SJSA1 (cell line): ENCODE results near the gene AAK1. TPM values are rescaled to one million over a fixed set of nuclear protein-coding genes. Genes with fewer than 3 reads are reported as not detected.
A peak's percentile ranks its signal among the peaks of the same experiment; 100 is the strongest.
"Not testable (repeated sequence)": the region's sequence is repeated elsewhere in the genome, so short reads cannot be mapped to it uniquely, and the experiment has no call there.

Experiments
- DNase-seq, 2 experiments: peaks; one replicate each; pipeline ENCODE4 v3.0.0-alpha.2; 2015 to 2020; ENCODE audit warnings: low spot score in 2 of 2, low read depth in 1 of 2
- H3K27ac ChIP-seq: fragments of 250-450 bp; sonication (Bioruptor Pico); 2 replicates; pipeline ENCODE4 v1.5.1; 2020; ENCODE audit warnings: mild to moderate bottlenecking, moderate library complexity
- H3K27me3 ChIP-seq: fragments of 250-450 bp; sonication (Bioruptor Pico); replicated peaks from 2 replicates; pipeline ENCODE4 v1.5.1; 2020; ENCODE audit warnings: mild to moderate bottlenecking, moderate library complexity
- H3K36me3 ChIP-seq: fragments of 250-450 bp; sonication (Bioruptor Pico); 2 replicates; pipeline ENCODE4 v1.5.1; 2020; ENCODE audit warnings: mild to moderate bottlenecking
- H3K4me1 ChIP-seq: fragments of 250-450 bp; sonication (Bioruptor Pico); replicated peaks from 2 replicates; pipeline ENCODE4 v1.6.1; 2021; ENCODE audit warnings: mild to moderate bottlenecking
- H3K4me3 ChIP-seq: fragments of 250-450 bp; sonication (Bioruptor Pico); 2 replicates; pipeline ENCODE4 v1.5.1; 2020; ENCODE audit warnings: mild to moderate bottlenecking
- H3K9me3 ChIP-seq: fragments of 250-450 bp; sonication (Bioruptor Pico); replicated peaks from 2 replicates; pipeline ENCODE4 v1.5.1; 2020; ENCODE audit warnings: mild to moderate bottlenecking
- total RNA-seq: library from RNA; depleted of rRNA; stranded (reverse); fragments of >200 nt; shearing (Covaris generic); gene quantifications from 2 replicates; pipeline ENCODE4 v1.2.3, GENCODE V29; 2014

The AAK1 gene
- total RNA-seq, 1 experiment from 2014 or later: 84.9 TPM

DNA sequence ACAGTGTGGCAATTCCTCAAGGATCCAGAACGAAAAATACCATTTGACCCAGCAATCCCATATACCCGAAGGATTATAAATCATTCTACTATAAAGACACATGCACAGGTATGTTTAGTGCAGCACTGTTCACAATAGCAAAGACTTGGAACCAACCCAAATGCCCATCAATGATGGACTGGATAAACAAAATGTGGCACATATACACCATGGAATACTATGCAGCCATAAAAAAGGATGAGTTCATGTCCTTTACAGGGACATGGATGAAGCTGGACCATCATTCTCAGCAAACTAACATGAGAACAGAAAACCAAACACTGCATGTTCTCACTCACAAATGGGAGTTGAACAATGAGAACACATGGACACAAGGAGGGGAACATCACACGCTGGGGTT is 29.6 kb upstream of the AAK1 start:
- H3K27me3 ChIP-seq, H3K4me3 ChIP-seq, H3K4me1 ChIP-seq, H3K36me3 ChIP-seq, DNase-seq, H3K27ac ChIP-seq, H3K9me3 ChIP-seq: not testable (repeated sequence)

DNA sequence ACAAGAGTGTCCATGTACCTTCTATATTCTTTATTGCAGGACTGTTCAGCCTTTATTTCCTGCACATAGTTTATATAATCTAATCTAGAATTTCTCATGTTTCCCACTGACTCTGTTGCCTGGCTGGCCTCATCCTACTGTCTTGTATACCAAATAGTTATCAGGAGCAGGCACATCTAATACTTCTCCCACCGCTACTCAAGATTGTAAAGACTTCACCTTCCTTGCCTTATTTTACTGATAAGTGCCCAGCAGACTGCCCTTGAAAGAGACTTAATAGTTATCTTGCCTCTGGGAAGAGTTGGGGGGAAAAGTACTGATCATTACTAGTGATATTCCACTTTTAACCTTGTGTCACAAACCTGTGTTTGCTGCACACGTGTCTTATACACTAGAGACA is 26.1 kb upstream of the AAK1 start:
- Histone ChIP-seq H3K27me3 (no peaks in the 10 kb centered on the region), H3K4me3 (no peak overlapping the region), H3K9me3 (no peaks in the 10 kb centered on the region), H3K4me1 (peaks cover 12% of the 10 kb centered on the region), H3K27ac (no peak overlapping the region), H3K36me3 (no peaks in the 10 kb centered on the region)
- DNase-seq: no peak

DNA sequence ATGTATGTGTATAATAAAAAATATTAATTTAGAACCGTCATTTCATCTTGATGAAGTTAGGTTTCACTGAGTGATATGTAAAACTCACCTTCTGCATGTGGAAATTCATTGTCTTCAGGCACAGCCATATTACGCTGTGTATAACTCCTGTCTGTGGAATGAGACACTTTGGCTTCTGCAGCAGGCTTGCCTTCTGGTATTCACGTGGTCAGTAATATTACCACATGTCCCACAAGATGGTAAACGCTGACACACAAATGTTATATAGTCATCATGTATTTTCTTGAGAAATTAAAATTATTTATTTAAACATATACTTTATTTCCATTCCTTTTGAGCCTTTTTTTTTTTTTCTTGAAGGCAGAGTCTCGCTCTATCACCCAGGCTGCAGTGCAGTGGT is 25.1 kb upstream of the AAK1 start:
- H3K9me3 ChIP-seq: no peaks in the 10 kb centered on the region
- no peaks in the 10 kb centered on the region for H3K27me3 ChIP-seq
- no peak overlapping the region for H3K27ac ChIP-seq
- H3K4me3 ChIP-seq: no peak overlapping the region
- DNase-seq: no peak
- H3K36me3 ChIP-seq: no peaks in the 10 kb centered on the region
- peaks cover 12% of the 10 kb centered on the region for H3K4me1 ChIP-seq

DNA sequence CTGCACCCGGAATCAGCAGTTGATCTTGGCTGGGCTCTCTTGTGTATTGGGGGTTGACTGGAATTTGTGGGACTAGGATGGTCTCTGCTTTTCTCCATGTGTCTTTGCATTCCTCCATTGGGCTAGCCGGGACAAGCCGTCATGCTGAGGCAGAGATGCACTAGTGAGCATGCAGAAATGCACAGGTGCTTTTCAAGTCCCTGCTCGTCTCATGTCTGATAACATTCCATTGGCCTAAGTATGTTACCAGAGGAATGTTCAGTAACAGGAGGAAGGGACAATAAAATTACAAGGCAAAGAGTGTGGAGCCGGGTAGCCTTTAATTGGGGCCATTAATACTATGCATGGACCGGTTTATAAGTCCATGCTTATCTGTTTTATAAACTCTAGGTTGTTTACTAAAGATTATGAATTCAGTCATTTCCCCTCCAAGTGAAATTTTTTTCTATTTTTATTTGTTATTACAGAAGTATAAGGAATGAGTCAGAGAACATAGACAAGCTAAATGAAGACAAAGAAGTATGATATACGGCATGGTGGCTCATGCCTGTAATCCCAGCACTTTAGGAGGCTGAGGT is 24.4 kb upstream of the AAK1 start:
- no peaks in the 10 kb centered on the region for H3K36me3 ChIP-seq
- no peaks in the 10 kb centered on the region for H3K9me3 ChIP-seq
- no peak overlapping the region for H3K4me3 ChIP-seq
- no peaks in the 10 kb centered on the region for H3K27me3 ChIP-seq
- H3K27ac ChIP-seq: no peak overlapping the region
- DNase-seq: peak in 1 of 2 experiments; percentile 51
- peaks cover 12% of the 10 kb centered on the region for H3K4me1 ChIP-seq

DNA sequence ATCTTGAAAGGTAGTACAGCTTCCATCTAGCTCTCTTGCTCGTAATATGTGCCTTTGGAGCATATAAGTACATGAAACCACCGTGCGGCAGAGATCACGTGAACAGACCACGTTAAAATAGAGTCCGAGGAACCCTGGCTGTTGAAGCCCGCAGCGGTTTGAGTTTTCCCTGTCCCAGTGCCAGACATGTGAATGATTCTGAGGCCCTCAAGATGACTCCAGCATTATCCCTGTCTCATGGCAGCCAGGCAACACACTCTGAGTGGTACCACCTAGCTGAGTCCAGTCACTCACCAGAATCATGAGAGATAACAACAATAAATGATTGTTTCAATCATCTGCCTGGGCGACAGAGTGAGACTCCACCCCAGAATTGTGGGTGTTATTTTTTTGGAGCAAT is 21.6 kb upstream of the AAK1 start:
- H3K27ac ChIP-seq: no peak overlapping the region
- no peak for DNase-seq
- H3K36me3 ChIP-seq: no peaks in the 10 kb centered on the region
- H3K27me3 ChIP-seq: no peaks in the 10 kb centered on the region
- no peaks in the 10 kb centered on the region for H3K9me3 ChIP-seq
- peaks cover 12% of the 10 kb centered on the region for H3K4me1 ChIP-seq
- H3K4me3 ChIP-seq: no peak overlapping the region

DNA sequence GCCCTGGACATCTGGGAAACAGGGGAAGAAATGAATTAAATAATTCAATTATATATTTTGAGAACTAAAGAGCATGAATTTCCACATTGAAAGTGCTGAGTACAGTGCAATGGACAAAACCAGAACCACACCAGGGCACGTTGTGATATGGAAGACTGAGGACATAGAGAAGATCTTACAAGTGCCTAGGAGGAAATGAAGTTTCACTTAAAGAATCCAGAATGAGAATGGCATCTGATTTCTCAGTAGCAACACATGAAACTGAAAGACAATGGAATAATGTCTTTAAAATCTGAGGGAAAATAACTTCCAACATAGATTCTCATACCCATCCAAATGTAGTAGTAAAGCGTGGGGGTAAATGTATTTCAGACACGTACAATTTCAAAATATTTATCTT is 20.3 kb upstream of the AAK1 start:
- H3K36me3 ChIP-seq: no peaks in the 10 kb centered on the region
- H3K9me3 ChIP-seq: no peaks in the 10 kb centered on the region
- DNase-seq: no peak
- H3K4me1 ChIP-seq: peaks cover 12% of the 10 kb centered on the region
- no peak overlapping the region for H3K27ac ChIP-seq
- H3K27me3 ChIP-seq: no peaks in the 10 kb centered on the region
- no peak overlapping the region for H3K4me3 ChIP-seq

DNA sequence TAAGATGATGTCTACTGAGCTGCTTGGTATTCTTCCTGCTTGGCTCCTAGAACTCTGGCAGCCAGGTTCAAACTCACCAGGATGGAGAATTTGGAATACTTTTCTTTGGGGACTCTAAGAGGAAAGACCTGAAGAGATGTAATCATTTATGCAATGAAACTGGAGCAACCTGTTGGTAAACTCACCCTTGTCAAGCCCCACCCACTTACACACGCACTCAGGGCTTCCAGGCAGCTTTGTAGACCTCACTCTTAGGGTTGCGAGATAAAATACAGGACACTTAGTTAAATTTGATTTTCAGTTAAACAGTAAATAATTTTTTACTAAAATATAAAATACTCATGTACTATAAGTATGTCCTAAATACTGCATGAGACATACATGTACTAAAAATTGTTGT is 19.0 kb upstream of the AAK1 start:
- not testable (repeated sequence) for H3K4me1 ChIP-seq, H3K27ac ChIP-seq, DNase-seq, H3K27me3 ChIP-seq, H3K4me3 ChIP-seq, H3K9me3 ChIP-seq, H3K36me3 ChIP-seq

DNA sequence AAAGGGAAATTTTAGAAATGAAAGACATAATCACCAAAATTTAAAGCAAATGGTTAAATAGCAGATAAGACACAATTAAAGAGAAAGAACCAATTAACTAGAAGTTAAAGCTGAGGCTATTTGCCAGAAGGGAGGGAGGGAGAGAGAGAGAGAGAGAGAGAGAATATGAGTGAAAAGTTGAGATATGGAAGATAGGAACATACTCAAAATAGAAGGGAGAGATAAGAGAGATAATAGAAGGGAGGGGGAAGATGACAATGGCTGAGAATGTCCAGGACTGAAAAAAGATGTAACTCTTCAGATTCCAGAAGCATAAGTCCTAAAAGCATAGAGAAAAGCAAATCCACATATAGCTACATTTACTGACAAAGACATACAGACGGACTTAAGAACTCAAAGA is 17.1 kb upstream of the AAK1 start:
- Histone ChIP-seq H3K4me1 (no peaks in the 10 kb centered on the region), H3K9me3 (no peaks in the 10 kb centered on the region), H3K27me3 (no peaks in the 10 kb centered on the region), H3K36me3 (no peaks in the 10 kb centered on the region), H3K27ac (no peak overlapping the region), H3K4me3 (no peak overlapping the region)
- no peak for DNase-seq

DNA sequence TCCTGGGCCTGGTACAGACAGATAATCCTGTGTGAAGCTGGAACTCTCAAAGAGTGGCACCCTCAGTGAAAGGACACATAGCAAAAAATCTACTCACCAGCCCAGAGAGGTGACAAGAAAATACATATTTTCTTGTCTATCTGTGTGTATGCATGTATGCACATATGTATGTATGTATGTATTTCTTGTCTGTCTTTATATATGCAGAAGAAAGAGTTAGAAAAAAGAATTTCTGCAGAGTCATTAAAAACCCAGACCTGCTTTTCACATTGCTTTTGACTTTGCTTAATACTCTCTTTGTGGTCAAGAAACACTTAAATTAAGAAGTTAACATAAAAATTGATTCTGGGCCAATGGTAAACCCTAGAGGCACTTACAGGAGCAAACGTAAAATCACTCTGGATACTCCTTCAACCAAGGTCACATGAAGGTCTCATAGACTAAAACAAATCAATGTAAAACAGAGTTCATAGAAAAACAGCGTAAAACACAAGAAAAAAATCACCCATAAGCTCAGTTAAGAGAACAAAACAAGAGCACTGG is 16.5 kb upstream of the AAK1 start:
- H3K36me3 ChIP-seq: no peaks in the 10 kb centered on the region
- no peak overlapping the region for H3K27ac ChIP-seq
- H3K9me3 ChIP-seq: no peaks in the 10 kb centered on the region
- no peaks in the 10 kb centered on the region for H3K4me1 ChIP-seq
- no peak overlapping the region for H3K4me3 ChIP-seq
- no peaks in the 10 kb centered on the region for H3K27me3 ChIP-seq
- no peak for DNase-seq

DNA sequence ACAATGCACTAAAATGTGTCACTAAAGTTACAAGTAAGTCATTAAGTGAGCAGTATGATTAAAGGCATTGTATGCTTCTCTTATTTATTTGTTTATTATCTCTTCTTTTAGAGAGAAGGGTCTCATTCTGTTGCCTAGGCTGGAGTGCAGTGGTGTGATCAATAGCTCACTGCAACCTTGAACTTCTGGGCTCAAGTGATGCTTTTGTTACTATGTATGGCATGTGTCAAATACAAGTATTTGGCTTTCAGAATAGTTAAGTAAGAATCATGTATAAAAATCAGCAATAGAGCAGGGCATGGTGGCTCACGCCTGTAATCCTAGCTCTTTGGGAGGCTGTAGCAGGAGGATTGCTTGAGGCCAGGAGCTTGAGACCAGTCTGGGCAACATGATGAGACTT is 15.8 kb upstream of the AAK1 start:
- H3K36me3 ChIP-seq: no peaks in the 10 kb centered on the region
- H3K4me1 ChIP-seq: no peaks in the 10 kb centered on the region
- H3K27me3 ChIP-seq: no peaks in the 10 kb centered on the region
- no peaks in the 10 kb centered on the region for H3K9me3 ChIP-seq
- DNase-seq: no peak
- H3K4me3 ChIP-seq: no peak overlapping the region
- no peak overlapping the region for H3K27ac ChIP-seq

DNA sequence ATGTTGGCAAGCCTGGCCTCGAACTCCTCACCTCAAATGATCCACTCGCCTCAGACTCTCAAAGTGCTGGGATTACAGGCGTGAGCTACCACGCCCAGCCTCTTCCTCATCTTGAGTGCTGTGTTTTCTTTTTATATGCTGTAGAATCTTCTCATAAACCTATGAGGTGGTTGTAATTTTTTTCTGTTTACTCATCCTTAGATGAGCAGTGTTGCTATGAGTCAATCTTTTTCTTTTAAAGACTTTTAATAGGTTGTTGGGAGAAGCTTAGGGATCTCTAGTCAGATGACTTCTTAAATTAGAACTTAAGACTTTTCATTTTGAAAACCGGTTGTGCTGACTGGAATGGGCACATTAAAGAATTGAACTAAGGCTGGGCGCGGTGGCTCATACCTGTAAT is 8.7 kb upstream of the AAK1 start:
- H3K4me3 ChIP-seq: no peak overlapping the region
- peak overlapping the region; percentile 60 for H3K27ac ChIP-seq

DNA sequence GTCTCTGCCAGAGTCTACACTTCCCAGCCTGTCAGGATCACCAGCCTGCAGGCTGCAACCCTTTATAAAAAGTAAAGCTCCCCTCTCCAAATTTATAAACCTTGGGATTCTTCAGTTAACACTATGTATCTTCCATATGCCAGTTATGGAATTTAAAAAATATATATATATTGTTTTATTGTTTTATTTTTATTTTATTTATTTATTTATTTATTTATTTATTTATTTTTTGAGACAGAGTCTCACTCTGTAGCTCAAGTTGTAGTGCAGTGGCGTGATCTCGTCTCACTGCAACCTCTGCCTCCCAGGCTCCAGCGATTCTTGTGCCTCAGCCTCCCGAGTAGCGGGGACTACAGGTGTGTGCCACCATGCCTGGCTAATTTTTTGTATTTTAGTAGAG is 3.7 kb upstream of the AAK1 start:
- H3K4me1 ChIP-seq: peaks cover 32% of the 10 kb centered on the region
- not testable (repeated sequence) for H3K4me3 ChIP-seq, H3K27ac ChIP-seq, H3K27me3 ChIP-seq, H3K9me3 ChIP-seq, DNase-seq
- H3K36me3 ChIP-seq: peaks cover 16% of the 10 kb centered on the region

More for the DNA sequence above, 8.7 kb upstream of the AAK1 start:
- peak; percentile 76 to 80 for DNase-seq
- no peaks in the 10 kb centered on the region for H3K36me3 ChIP-seq
- no peaks in the 10 kb centered on the region for H3K9me3 ChIP-seq
- H3K4me1 ChIP-seq: peaks cover 10% of the 10 kb centered on the region
- H3K27me3 ChIP-seq: no peaks in the 10 kb centered on the region

DNA sequence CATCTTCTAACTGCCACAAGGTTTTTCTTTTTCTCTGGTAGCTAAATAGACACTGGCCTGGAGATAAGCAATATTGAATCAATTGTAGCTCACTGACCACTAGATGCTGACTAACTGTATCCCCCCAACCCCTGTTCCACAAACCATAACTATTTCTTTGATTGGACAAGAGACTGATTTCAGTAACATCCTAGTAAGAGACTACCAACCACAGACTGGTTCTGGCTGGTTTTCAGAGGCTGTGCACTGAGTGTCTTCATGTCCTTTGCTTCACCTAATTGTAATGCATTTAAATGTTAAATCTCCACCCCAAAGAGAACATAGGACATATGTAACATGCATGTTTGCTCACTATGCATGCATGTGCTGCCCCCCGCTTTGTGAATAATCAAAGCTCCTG is 3.2 kb upstream of the AAK1 start:
- no peak overlapping the region for H3K4me3 ChIP-seq

DNA sequence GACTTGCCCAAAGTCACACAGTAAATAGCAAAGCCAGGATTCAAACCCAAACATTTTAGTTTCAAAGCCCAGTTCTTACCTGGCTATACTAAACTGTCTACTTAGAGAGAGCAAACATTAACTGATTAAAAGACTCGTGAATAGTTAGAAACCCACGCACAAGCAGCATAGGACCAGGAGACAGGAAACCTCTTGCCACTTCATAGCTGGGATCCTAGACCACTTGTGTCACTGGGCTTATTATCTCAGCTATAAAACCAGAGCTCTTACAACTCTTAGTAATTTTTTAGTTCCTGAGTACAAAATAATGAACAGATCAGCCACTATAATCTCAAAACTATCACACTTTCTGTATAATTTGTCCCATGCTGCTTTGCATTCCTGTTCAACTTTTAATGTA is 2.4 kb upstream of the AAK1 start:
- Histone ChIP-seq H3K4me1 (peaks cover 37% of the 10 kb centered on the region), H3K4me3 (no peak overlapping the region), H3K9me3 (no peaks in the 10 kb centered on the region), H3K27ac (no peak overlapping the region), H3K36me3 (peaks cover 29% of the 10 kb centered on the region), H3K27me3 (no peaks in the 10 kb centered on the region)
- DNase-seq: no peak

More for the DNA sequence above, 3.2 kb upstream of the AAK1 start:
- peaks cover 29% of the 10 kb centered on the region for H3K4me1 ChIP-seq
- H3K9me3 ChIP-seq: no peaks in the 10 kb centered on the region
- H3K27me3 ChIP-seq: no peaks in the 10 kb centered on the region
- DNase-seq: no peak
- peaks cover 21% of the 10 kb centered on the region for H3K36me3 ChIP-seq
- H3K27ac ChIP-seq: no peak overlapping the region

DNA sequence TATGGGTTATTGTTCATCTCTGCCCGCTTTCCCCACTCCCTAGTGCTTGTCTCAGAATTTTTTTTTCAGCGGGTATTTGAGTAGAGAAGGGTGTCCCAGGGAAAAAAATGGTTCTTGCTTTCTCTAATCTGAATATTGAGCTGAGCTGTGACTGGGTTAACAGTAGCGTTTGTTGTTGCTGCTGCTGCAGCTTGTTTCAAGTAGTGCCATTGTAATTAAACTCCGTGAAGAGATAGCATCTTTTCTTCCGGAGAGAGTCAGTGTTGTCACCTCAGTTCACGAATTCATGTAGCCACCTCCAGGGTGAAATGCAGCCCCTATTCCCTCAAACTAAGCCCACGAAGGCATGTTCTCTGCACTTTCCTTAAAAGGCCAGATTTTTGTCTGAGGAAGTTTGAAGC is 1.5 kb upstream of the AAK1 start:
- Histone ChIP-seq H3K9me3 (no peaks in the 10 kb centered on the region), H3K27me3 (no peaks in the 10 kb centered on the region), H3K27ac (peak overlapping the region; percentile 97), H3K4me1 (peaks cover 46% of the 10 kb centered on the region), H3K36me3 (peaks cover 38% of the 10 kb centered on the region), H3K4me3 (peak overlapping the region; percentile 96)
- peak in 1 of 2 experiments; percentile 31 for DNase-seq
